ENCODE measurements around the gene PLAC9. TPM values are rescaled to one million over a fixed set of nuclear protein-coding genes. Genes with fewer than 3 reads are reported as not detected.

Gene PLAC9
- total and polyA plus RNA-seq, 7 experiments from 2014 or later: not detected

GRCh38 chr10:80149123-80149522, 16.6 kb downstream of the PLAC9 start:
- H3K36me3 Mint-ChIP-seq: peaks cover 10 to 62% (median 45%) of the 10 kb centered on the region in 5 donors
- ATAC-seq (no peak), DNase-seq (no peak)
- no peak overlapping the region for H3K27ac ChIP-seq (ENCODE audit: low read depth, low read length)
- POLR2A ChIA-PET: no interaction called here
- H3K27me3 Mint-ChIP-seq: no peaks in the 10 kb centered on the region
- peaks cover 0 to 29% (median 6%) of the 10 kb centered on the region in 11 donors for H3K9me3 Mint-ChIP-seq
- peak overlapping the region in 8 of 9 donors; percentile 1 to 70 (median 18) for H3K27ac Mint-ChIP-seq
- no peaks in the 10 kb centered on the region for H3K27me3 ChIP-seq (ENCODE audit: control insufficient read depth in 2 of 2, insufficient read depth in 2 of 2, low read length in 2 of 2)
- CTCF ChIA-PET: interaction anchor here (0.6 to 3.7 kb wide), 4 partner anchors 11 to 424 kb away, joined by 3 to 18 read pairs (median 4); no protein-coding TSS in a partner anchor
- peaks cover 7% of the 10 kb centered on the region in 2 donors for H3K4me1 ChIP-seq (ENCODE audit: control insufficient read depth in 2 of 2, insufficient read depth in 2 of 2, low read length in 2 of 2)
- peaks cover 0 to 6% (median 0%) of the 10 kb centered on the region in 3 experiments for H3K9me3 ChIP-seq (ENCODE audit: control insufficient read depth in 2 of 3, low read length in 3 of 3)
- H3K4me3 Mint-ChIP-seq: no peak overlapping the region
- peaks cover 12 to 25% (median 17%) of the 10 kb centered on the region in 7 donors for H3K4me1 Mint-ChIP-seq
- peaks cover 0 to 46% (median 8%) of the 10 kb centered on the region in 3 experiments for H3K36me3 ChIP-seq (ENCODE audit: control insufficient read depth in 2 of 3, insufficient read depth in 3 of 3, low read length in 3 of 3)
- no peak overlapping the region for H3K4me3 ChIP-seq (ENCODE audit: low read length)
- intact Hi-C loops (cut with micrococcal nuclease): no loop called here

GRCh38 chr10:80150172-80150571, 17.6 kb downstream of the PLAC9 start:
- H3K27me3 Mint-ChIP-seq: no peaks in the 10 kb centered on the region
- Histone ChIP-seq H3K27ac (ENCODE audit: low read depth, low read length) (no peak overlapping the region), H3K36me3 (ENCODE audit: control insufficient read depth in 2 of 3, insufficient read depth in 3 of 3, low read length in 3 of 3) (peaks cover 6 to 56% (median 11%) of the 10 kb centered on the region in 3 experiments), H3K4me1 (ENCODE audit: control insufficient read depth in 2 of 2, insufficient read depth in 2 of 2, low read length in 2 of 2) (no peaks in the 10 kb centered on the region), H3K9me3 (ENCODE audit: control insufficient read depth in 2 of 3, low read length in 3 of 3) (peaks cover 0 to 6% (median 0%) of the 10 kb centered on the region in 3 experiments), H3K4me3 (ENCODE audit: low read length) (no peak overlapping the region), H3K27me3 (ENCODE audit: control insufficient read depth in 2 of 2, insufficient read depth in 2 of 2, low read length in 2 of 2) (no peaks in the 10 kb centered on the region)
- ChIA-PET POLR2A (interaction anchor here (1.6 kb wide), 1 partner anchor 38 kb away, joined by 6 read pairs; no protein-coding TSS in a partner anchor), CTCF (interaction anchor here (1.2 to 3.7 kb wide), 3 partner anchors 10 to 71 kb away, joined by 3 to 18 read pairs (median 4); no protein-coding TSS in a partner anchor)
- H3K4me3 Mint-ChIP-seq: no peak overlapping the region
- H3K9me3 Mint-ChIP-seq: peaks cover 0 to 29% (median 6%) of the 10 kb centered on the region in 11 donors
- peaks cover 16 to 72% (median 52%) of the 10 kb centered on the region in 5 donors for H3K36me3 Mint-ChIP-seq
- ATAC-seq (no peak), DNase-seq (no peak)
- intact Hi-C loops (cut with micrococcal nuclease): no loop called here
- peak overlapping the region in 5 of 9 donors; percentile 64 to 80 (median 68) for H3K27ac Mint-ChIP-seq
- peaks cover 5 to 18% (median 9%) of the 10 kb centered on the region in 7 donors for H3K4me1 Mint-ChIP-seq

GRCh38 chr10:80152820-80153219, 20.3 kb downstream of the PLAC9 start:
- peak overlapping the region in 7 of 9 donors; percentile 29 to 77 (median 60) for H3K27ac Mint-ChIP-seq
- peaks cover 0 to 20% (median 3%) of the 10 kb centered on the region in 7 donors for H3K4me1 Mint-ChIP-seq
- no peak for ATAC-seq
- H3K9me3 ChIP-seq (ENCODE audit: control insufficient read depth in 2 of 3, low read length in 3 of 3): peaks cover 0 to 6% (median 0%) of the 10 kb centered on the region in 3 experiments
- no peak overlapping the region for H3K4me3 Mint-ChIP-seq
- no peak for DNase-seq
- peaks cover 21 to 94% (median 72%) of the 10 kb centered on the region in 5 donors for H3K36me3 Mint-ChIP-seq
- H3K9me3 Mint-ChIP-seq: peaks cover 0 to 29% (median 6%) of the 10 kb centered on the region in 11 donors
- H3K27ac ChIP-seq (ENCODE audit: low read depth, low read length): no peak overlapping the region
- CTCF ChIA-PET: no interaction called here
- intact Hi-C loops (cut with micrococcal nuclease): no loop called here
- POLR2A ChIA-PET: interaction anchor here (0.8 kb wide), 1 partner anchor 9 kb away, joined by 3 read pairs; no protein-coding TSS in a partner anchor
- H3K4me1 ChIP-seq (ENCODE audit: control insufficient read depth in 2 of 2, insufficient read depth in 2 of 2, low read length in 2 of 2): no peaks in the 10 kb centered on the region
- H3K36me3 ChIP-seq (ENCODE audit: control insufficient read depth in 2 of 3, insufficient read depth in 3 of 3, low read length in 3 of 3): peaks cover 7 to 83% (median 22%) of the 10 kb centered on the region in 3 experiments
- H3K27me3 ChIP-seq (ENCODE audit: control insufficient read depth in 2 of 2, insufficient read depth in 2 of 2, low read length in 2 of 2): no peaks in the 10 kb centered on the region
- H3K4me3 ChIP-seq (ENCODE audit: low read length): no peak overlapping the region
- no peaks in the 10 kb centered on the region for H3K27me3 Mint-ChIP-seq

GRCh38 chr10:80153460-80153859, 20.9 kb downstream of the PLAC9 start:
- no peaks in the 10 kb centered on the region for H3K27me3 Mint-ChIP-seq
- H3K27ac Mint-ChIP-seq: peak overlapping the region in 4 of 9 donors; percentile 25 to 82 (median 58)
- peaks cover 21 to 94% (median 72%) of the 10 kb centered on the region in 5 donors for H3K36me3 Mint-ChIP-seq
- ATAC-seq: no peak
- no peak overlapping the region for H3K4me3 Mint-ChIP-seq
- no peak overlapping the region for H3K4me3 ChIP-seq (ENCODE audit: low read length)
- no peaks in the 10 kb centered on the region for H3K27me3 ChIP-seq (ENCODE audit: control insufficient read depth in 2 of 2, insufficient read depth in 2 of 2, low read length in 2 of 2)
- no peak for DNase-seq
- H3K27ac ChIP-seq (ENCODE audit: low read depth, low read length): no peak overlapping the region
- H3K4me1 Mint-ChIP-seq: peaks cover 0 to 21% (median 3%) of the 10 kb centered on the region in 7 donors
- peaks cover 0 to 29% (median 6%) of the 10 kb centered on the region in 11 donors for H3K9me3 Mint-ChIP-seq
- H3K36me3 ChIP-seq (ENCODE audit: control insufficient read depth in 2 of 3, insufficient read depth in 3 of 3, low read length in 3 of 3): peaks cover 7 to 89% (median 25%) of the 10 kb centered on the region in 3 experiments
- ChIA-PET POLR2A (interaction anchor here (0.8 kb wide), 1 partner anchor 10 kb away, joined by 3 read pairs; no protein-coding TSS in a partner anchor), CTCF (interaction anchor here (1.3 to 1.4 kb wide), 2 partner anchors 50 to 55 kb away, joined by 4 read pairs; no protein-coding TSS in a partner anchor)
- H3K9me3 ChIP-seq (ENCODE audit: control insufficient read depth in 2 of 3, low read length in 3 of 3): peaks cover 0 to 6% (median 0%) of the 10 kb centered on the region in 3 experiments
- no peaks in the 10 kb centered on the region for H3K4me1 ChIP-seq (ENCODE audit: control insufficient read depth in 2 of 2, insufficient read depth in 2 of 2, low read length in 2 of 2)
- intact Hi-C loops (cut with micrococcal nuclease): no loop called here

- H3K4me3 Mint-ChIP-seq: no peak overlapping the region
- no peaks in the 10 kb centered on the region for H3K27me3 Mint-ChIP-seq
- ChIA-PET POLR2A (no interaction called here), CTCF (interaction anchor here (0.7 to 1.4 kb wide), 4 partner anchors 12 to 187 kb away, joined by 3 to 6 read pairs (median 4); no protein-coding TSS in a partner anchor)
- peaks cover 0 to 30% (median 3%) of the 10 kb centered on the region in 7 donors for H3K4me1 Mint-ChIP-seq
- Histone ChIP-seq H3K4me1 (ENCODE audit: control insufficient read depth in 2 of 2, insufficient read depth in 2 of 2, low read length in 2 of 2) (no peaks in the 10 kb centered on the region), H3K36me3 (ENCODE audit: control insufficient read depth in 2 of 3, insufficient read depth in 3 of 3, low read length in 3 of 3) (peaks cover 7 to 100% (median 32%) of the 10 kb centered on the region in 3 experiments), H3K27ac (ENCODE audit: low read depth, low read length) (no peak overlapping the region), H3K9me3 (ENCODE audit: control insufficient read depth in 2 of 3, low read length in 3 of 3) (peaks cover 0 to 6% (median 0%) of the 10 kb centered on the region in 3 experiments), H3K27me3 (ENCODE audit: control insufficient read depth in 2 of 2, insufficient read depth in 2 of 2, low read length in 2 of 2) (no peaks in the 10 kb centered on the region), H3K4me3 (ENCODE audit: low read length) (no peak overlapping the region)
- intact Hi-C loops (cut with micrococcal nuclease): no loop called here
- H3K9me3 Mint-ChIP-seq: peaks cover 0 to 18% (median 5%) of the 10 kb centered on the region in 11 donors
- peak overlapping the region in 6 of 9 donors; percentile 15 to 74 (median 44) for H3K27ac Mint-ChIP-seq
- ATAC-seq: no peak
- no peak for DNase-seq
- peaks cover 21 to 94% (median 68%) of the 10 kb centered on the region in 5 donors for H3K36me3 Mint-ChIP-seq
Observed at GRCh38 chr10:80154626-80154977, 22.1 kb downstream of the PLAC9 start.

GRCh38 chr10:80154978-80155695, 22.6 kb downstream of the PLAC9 start:
- DNase-seq (no peak), ATAC-seq (no peak)
- Mint-ChIP-seq H3K9me3 (peaks cover 0 to 12% (median 5%) of the 10 kb centered on the region in 11 donors), H3K36me3 (peaks cover 24 to 97% (median 64%) of the 10 kb centered on the region in 5 donors), H3K27me3 (no peaks in the 10 kb centered on the region), H3K4me3 (no peak overlapping the region), H3K27ac (peak overlapping the region in 7 of 9 donors; percentile 11 to 56 (median 35)), H3K4me1 (peaks cover 0 to 36% (median 3%) of the 10 kb centered on the region in 7 donors)
- Histone ChIP-seq H3K27ac (ENCODE audit: low read depth, low read length) (no peak overlapping the region), H3K9me3 (ENCODE audit: control insufficient read depth in 2 of 3, low read length in 3 of 3) (peaks cover 0 to 3% (median 0%) of the 10 kb centered on the region in 3 experiments), H3K4me1 (ENCODE audit: control insufficient read depth in 2 of 2, insufficient read depth in 2 of 2, low read length in 2 of 2) (no peaks in the 10 kb centered on the region), H3K27me3 (ENCODE audit: control insufficient read depth in 2 of 2, insufficient read depth in 2 of 2, low read length in 2 of 2) (no peaks in the 10 kb centered on the region), H3K36me3 (ENCODE audit: control insufficient read depth in 2 of 3, insufficient read depth in 3 of 3, low read length in 3 of 3) (peaks cover 7 to 100% (median 32%) of the 10 kb centered on the region in 3 experiments), H3K4me3 (ENCODE audit: low read length) (no peak overlapping the region)
- intact Hi-C loops (cut with micrococcal nuclease): no loop called here
- POLR2A ChIA-PET: no interaction called here
- CTCF ChIA-PET: interaction anchor here (0.7 kb wide), 2 partner anchors 12 to 186 kb away, joined by 3 to 6 read pairs; no protein-coding TSS in a partner anchor
